SJSA1 (cell line): ENCODE measurements around the gene CYP4F11. TPM values are rescaled to one million over a fixed set of nuclear protein-coding genes. Genes with fewer than 3 reads are reported as not detected.
A peak's percentile ranks its signal among the peaks of the same experiment; 100 is the strongest.
"Not testable (repeated sequence)": the region's sequence is repeated elsewhere in the genome, so short reads cannot be mapped to it uniquely, and the experiment has no call there.

Experiments used
- DNase-seq, 2 experiments: peaks; one replicate each; pipeline ENCODE4 v3.0.0-alpha.2; 2015 to 2020; ENCODE audit warnings: low spot score in 2 of 2, low read depth in 1 of 2
- H3K27ac ChIP-seq: fragments of 250-450 bp; sonication (Bioruptor Pico); 2 replicates; pipeline ENCODE4 v1.5.1; 2020; ENCODE audit warnings: mild to moderate bottlenecking, moderate library complexity
- H3K27me3 ChIP-seq: fragments of 250-450 bp; sonication (Bioruptor Pico); replicated peaks from 2 replicates; pipeline ENCODE4 v1.5.1; 2020; ENCODE audit warnings: mild to moderate bottlenecking, moderate library complexity
- H3K36me3 ChIP-seq: fragments of 250-450 bp; sonication (Bioruptor Pico); 2 replicates; pipeline ENCODE4 v1.5.1; 2020; ENCODE audit warnings: mild to moderate bottlenecking
- H3K4me1 ChIP-seq: fragments of 250-450 bp; sonication (Bioruptor Pico); replicated peaks from 2 replicates; pipeline ENCODE4 v1.6.1; 2021; ENCODE audit warnings: mild to moderate bottlenecking
- H3K4me3 ChIP-seq: fragments of 250-450 bp; sonication (Bioruptor Pico); 2 replicates; pipeline ENCODE4 v1.5.1; 2020; ENCODE audit warnings: mild to moderate bottlenecking
- H3K9me3 ChIP-seq: fragments of 250-450 bp; sonication (Bioruptor Pico); replicated peaks from 2 replicates; pipeline ENCODE4 v1.5.1; 2020; ENCODE audit warnings: mild to moderate bottlenecking
- total RNA-seq: library from RNA; depleted of rRNA; stranded (reverse); fragments of >200 nt; shearing (Covaris generic); gene quantifications from 2 replicates; pipeline ENCODE4 v1.2.3, GENCODE V29; 2014

Gene CYP4F11
- total RNA-seq, 1 experiment from 2014 or later = not detected

DNA sequence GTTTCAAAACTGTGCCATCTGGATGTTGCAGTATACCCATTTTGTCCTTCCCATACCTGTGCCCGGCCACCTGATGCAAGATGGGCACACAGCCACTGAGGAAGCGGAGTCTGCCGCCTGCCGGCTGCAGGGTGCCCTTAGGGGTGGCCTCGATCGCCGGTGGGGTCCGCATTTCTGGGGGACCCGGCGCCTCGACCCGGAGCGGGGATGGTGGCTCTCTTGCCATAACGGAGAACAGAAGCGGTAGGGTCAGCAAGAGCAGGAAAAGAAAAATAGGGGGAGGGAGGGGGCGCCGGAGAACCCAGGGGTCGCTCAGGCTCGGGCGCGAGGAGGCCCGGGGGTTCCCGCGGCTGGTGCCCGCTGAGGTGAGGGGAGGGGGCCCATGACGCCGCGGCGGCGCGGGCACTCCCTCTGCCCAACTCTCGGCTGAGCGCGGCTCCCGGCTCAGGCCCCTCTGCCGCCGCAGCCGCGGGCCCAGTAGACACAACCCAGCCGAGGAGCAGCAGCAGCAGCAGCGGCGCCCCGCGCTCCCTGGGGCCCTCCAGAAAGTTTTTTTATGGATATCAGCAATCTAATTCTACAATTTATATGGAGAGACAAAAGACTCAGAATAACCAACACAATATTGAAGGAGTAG is 22.6 kb downstream of the CYP4F11 start:
- Histone ChIP-seq H3K4me1 (no peaks in the 10 kb centered on the region), H3K4me3 (no peak overlapping the region), H3K9me3 (no peaks in the 10 kb centered on the region), H3K27ac (no peak overlapping the region), H3K36me3 (no peaks in the 10 kb centered on the region), H3K27me3 (peaks cover 11% of the 10 kb centered on the region)
- peak in 1 of 2 experiments; percentile 22 for DNase-seq

DNA sequence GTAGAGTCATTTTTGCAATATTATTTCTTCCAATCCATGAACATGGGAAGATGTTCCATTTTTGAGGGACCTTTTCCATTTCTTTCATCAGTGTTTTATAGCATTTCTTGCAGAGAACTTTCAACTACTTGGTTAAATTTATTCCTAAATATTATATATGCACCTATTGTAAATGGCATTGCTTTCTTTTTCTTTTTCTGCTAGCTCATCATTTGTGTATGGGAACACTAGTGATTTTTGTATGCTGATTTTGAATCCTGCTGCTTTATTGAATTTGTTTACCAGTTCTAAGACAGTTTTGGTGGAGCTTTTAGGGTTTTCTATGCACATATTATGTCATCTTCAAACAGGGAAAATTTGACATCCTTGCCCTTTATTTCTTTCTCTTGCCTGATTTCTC is 29.3 kb downstream of the CYP4F11 start:
- Histone ChIP-seq H3K27ac (no peak overlapping the region), H3K4me1 (no peaks in the 10 kb centered on the region), H3K36me3 (no peaks in the 10 kb centered on the region), H3K4me3 (no peak overlapping the region), H3K9me3 (no peaks in the 10 kb centered on the region), H3K27me3 (peaks cover 9% of the 10 kb centered on the region)
- no peak for DNase-seq

DNA sequence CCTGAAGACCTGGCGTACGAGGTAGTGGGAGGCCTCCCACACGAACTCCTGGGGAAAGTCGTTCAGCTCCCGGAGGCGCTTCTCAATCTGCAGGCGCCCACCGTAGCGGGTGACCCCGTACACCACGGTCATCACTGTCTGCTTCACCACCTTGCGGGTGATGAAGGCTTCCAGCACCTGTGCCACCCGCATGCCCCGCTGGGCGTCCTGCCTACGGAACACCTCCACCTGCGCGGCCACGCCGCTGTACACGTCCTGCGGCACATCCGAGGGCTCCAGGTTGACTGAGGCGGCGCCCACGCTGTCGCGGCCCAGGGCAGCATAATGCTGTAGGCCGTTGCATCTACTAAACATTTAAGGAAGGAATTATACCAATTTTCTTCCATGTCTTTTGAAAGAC is 31.4 kb downstream of the CYP4F11 start:
- H3K9me3 ChIP-seq, H3K36me3 ChIP-seq, H3K27ac ChIP-seq, DNase-seq, H3K4me1 ChIP-seq, H3K27me3 ChIP-seq, H3K4me3 ChIP-seq: not testable (repeated sequence)

DNA sequence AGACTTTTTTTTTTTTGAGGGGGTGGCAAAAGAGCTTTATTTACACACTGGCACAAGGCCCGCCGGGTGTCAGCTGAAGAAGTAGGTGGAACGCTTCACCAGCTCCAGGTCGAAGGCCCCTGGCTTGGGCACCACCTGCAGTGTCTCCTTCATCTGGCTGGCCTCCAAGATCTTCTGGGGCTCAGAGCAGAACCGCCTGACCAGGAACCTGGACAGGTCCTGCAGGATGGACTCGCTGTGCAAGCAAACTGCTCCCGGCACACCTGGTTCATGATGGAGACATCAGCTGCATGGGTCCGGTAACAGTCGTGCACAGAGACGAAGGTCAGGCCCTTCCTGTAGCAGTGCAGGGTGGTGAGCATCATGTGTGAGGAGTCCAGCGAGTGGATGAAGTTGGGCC is 32.1 kb downstream of the CYP4F11 start:
- H3K36me3 ChIP-seq = no peaks in the 10 kb centered on the region
- no peaks in the 10 kb centered on the region for H3K9me3 ChIP-seq
- H3K27me3 ChIP-seq = peaks cover 9% of the 10 kb centered on the region
- H3K27ac ChIP-seq = no peak overlapping the region
- no peaks in the 10 kb centered on the region for H3K4me1 ChIP-seq
- no peak overlapping the region for H3K4me3 ChIP-seq
- DNase-seq = peak in 1 of 2 experiments; percentile 33

DNA sequence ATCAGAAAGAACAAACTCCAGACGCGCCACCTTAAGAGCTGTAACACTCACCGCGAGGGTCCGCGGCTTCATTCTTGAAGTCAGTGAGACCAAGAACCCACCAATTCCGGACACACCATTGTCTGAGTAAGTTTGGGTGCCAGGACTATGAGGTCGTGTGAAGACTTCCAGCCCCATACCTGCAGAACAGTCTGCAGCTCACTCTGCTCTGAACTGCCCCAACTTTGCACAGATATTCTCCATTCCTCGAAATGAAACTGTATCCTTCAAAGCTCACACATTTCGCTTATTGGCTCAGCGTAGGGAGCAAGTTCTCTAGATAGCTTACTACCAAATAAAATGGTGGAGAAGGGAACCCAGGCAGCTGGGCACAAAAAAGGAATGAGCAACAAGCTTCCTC is 33.8 kb downstream of the CYP4F11 start:
- no peak for DNase-seq
- Histone ChIP-seq H3K4me3 (no peak overlapping the region), H3K9me3 (no peaks in the 10 kb centered on the region), H3K27me3 (peaks cover 9% of the 10 kb centered on the region), H3K4me1 (no peaks in the 10 kb centered on the region), H3K36me3 (no peaks in the 10 kb centered on the region), H3K27ac (no peak overlapping the region)

DNA sequence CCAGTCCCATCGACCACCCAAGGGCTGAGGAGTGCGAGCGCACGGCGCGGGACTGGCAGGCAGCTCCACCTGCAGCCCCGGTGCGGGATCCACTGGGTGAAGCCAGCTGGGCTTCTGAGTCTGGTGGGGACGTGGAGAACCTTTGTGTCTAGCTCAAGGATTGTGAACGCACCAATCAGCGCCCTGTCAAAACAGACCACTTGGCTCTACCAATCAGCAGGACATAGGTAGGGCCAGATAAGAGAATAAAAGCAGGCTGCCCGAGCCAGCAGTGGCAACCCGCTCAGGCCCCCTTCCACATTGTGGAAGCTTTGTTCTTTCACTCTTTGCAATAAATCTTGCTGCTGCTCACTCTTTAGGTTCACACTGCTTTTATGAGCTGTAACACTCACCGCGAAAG is 34.3 kb downstream of the CYP4F11 start:
- H3K4me1 ChIP-seq, DNase-seq, H3K4me3 ChIP-seq, H3K9me3 ChIP-seq, H3K27me3 ChIP-seq, H3K27ac ChIP-seq, H3K36me3 ChIP-seq: not testable (repeated sequence)

DNA sequence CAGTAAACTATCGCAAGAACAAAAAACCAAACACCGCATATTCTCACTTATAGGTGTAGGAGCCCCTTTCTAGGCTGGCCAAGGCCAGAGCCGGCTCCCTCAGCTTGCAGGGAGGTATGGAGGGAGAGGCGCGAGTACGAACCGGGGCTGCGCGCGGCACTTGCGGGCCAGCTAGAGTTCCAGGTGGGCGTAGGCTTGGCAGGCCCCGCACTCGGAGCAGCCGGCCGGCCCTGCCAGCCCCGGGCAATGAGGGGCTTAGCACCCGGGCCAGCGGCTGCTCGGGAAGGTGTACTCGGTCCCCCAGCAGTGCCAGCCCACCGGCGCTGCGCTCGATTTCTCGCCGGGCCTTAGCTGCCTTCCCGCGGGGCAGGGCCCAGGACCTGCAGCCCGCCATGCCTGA is 34.8 kb downstream of the CYP4F11 start:
- H3K36me3 ChIP-seq, H3K4me1 ChIP-seq, H3K27ac ChIP-seq, H3K27me3 ChIP-seq, H3K9me3 ChIP-seq, DNase-seq, H3K4me3 ChIP-seq: not testable (repeated sequence)

DNA sequence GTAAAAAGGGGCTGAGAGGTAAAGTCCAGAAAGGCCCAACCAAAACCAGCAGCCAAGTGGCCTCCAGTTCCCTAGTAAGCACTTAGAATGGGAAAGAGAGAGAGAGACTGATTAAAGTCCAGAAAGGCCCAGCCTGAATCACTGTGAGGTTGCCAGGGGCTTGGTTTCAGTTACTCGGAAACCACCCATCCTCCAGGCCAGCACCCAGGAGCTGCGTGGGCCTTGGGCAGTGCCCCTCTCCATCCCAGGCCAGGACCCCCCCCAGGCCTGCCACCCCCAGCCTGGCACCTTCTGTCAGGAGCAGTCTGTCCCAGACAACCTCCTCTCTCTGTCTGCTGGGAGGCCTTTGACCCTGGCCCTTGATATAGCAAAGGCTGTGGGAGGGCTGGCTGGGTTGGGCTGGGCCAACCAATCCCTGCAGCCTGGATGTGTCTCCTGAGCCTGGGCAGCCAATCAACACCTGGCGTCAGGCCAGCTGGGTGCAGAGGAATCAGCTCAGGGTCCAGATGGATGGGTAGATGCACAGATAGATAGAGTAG is 36.5 kb downstream of the CYP4F11 start, which contains the start of gene CYP4F2:
Gene CYP4F2, minus strand, starts transcription at position 337 of the 539 bp plus-strand sequence. CDS start 463 bp downstream, outside the sequence.
- H3K27me3 ChIP-seq = peaks cover 9% of the 10 kb centered on the region
- no peak within 1 kb of the TSS for H3K4me3 ChIP-seq
- no peaks in the 10 kb centered on the region for H3K4me1 ChIP-seq
- DNase-seq = no peak
- H3K36me3 ChIP-seq = no peaks in the 10 kb centered on the region
- no peaks in the 10 kb centered on the region for H3K9me3 ChIP-seq
- no peak within 1 kb of the TSS for H3K27ac ChIP-seq

DNA sequence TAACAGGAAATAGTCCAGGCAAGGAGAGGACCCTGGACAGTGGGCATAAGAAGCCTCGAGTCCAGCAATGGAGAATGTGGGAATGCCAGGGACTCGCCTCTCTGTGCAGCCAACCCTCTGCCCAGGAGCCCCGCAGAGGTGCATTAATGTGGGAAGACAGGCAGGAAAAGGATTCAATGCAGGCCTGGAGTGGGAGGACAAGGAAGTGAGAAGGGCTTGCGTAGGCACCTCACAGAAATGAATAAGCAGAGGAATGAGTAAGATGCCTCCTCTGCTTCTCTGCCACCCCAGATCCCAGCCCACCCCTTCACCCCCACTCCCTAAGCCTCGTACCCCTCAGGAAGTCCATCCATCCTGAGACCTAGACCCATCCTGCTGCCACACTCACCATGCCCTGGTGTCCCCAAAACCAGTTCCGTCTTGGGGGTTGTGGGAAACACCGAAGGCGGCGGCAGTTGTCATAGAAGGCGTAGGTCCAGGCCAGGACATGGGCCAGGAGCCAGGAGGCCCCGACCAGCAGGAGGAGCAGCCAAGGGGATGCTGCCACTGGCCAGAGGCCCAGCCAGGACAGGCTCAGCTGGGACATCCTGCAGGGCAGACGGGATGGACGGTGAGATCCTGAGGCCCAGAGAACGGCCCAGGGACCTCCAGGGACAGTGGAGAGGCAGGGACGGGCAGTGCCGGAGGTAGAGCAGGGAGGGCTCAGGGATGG is 37.1 kb downstream of the CYP4F11 start:
- Histone ChIP-seq H3K9me3 (no peaks in the 10 kb centered on the region), H3K4me1 (no peaks in the 10 kb centered on the region), H3K4me3 (no peak overlapping the region), H3K27me3 (peaks cover 9% of the 10 kb centered on the region), H3K27ac (no peak overlapping the region), H3K36me3 (no peaks in the 10 kb centered on the region)
- no peak for DNase-seq

DNA sequence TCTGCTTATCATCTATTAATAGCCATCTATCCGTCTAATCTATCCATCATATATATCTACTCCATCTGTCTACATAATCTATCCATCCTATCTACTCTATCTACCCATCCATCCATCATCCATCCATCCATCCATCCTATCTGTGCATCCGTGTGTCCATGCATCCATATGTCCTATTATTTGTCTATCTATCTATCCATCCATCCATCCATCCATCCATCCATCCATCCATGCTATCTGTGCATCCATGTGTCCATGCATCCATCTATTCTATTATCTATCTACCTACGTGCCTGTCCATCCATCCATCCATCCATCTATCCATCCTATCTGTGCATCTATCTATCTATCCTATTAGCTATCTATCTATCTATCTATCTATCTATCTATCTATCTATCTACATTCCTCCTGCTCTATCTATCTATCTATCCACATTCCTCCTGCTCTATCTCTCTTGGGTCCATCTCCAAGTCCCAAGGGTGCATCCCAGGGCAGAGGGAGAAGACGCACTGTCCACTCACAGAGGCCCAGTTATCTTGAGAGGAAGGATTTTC is 38.4 kb downstream of the CYP4F11 start:
- Histone ChIP-seq H3K4me1 (no peaks in the 10 kb centered on the region), H3K27ac (no peak overlapping the region), H3K4me3 (no peak overlapping the region), H3K9me3 (no peaks in the 10 kb centered on the region), H3K36me3 (no peaks in the 10 kb centered on the region), H3K27me3 (peaks cover 7% of the 10 kb centered on the region)
- DNase-seq = no peak

DNA sequence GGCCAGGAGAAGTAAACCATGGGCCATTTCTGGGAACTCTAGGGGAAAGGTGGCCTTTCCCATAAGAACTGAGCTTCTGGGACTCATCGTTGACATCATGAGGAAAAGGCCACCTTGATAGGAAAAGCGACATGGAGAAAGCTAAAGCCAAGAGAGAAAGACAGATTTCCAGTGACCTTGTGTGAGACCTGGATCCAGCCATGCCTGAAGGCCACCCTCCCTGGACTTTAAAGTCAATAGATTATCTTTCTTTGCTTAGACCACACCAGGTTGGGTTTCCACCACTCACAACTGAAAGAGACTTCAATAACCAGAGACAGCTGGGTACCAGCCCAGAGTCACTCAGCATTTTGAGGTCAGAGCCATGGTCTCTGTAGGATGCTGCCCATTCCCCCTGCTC is 40.0 kb downstream of the CYP4F11 start:
- DNase-seq = no peak
- Histone ChIP-seq H3K27me3 (no peaks in the 10 kb centered on the region), H3K27ac (no peak overlapping the region), H3K4me3 (no peak overlapping the region), H3K4me1 (no peaks in the 10 kb centered on the region), H3K36me3 (no peaks in the 10 kb centered on the region), H3K9me3 (no peaks in the 10 kb centered on the region)

DNA sequence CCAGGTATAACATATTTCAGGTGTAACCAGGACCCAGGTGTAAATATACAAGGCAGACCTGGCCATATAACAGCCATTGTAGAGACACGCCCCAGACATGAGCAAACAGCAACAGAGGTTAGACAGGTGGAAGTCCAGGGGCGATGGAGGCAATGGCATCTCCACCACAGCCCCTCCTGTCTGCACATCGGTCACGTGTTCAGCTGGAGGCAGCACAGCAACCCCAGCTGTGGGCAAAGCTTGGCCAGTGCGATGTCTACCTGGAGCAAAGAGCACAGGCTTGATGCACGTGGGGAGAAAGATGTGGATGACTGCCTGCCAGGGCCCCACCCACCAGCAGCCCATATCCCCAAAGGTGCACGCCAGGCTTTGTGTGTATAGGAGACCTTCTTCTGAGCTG is 40.9 kb downstream of the CYP4F11 start:
- no peaks in the 10 kb centered on the region for H3K36me3 ChIP-seq
- H3K27me3 ChIP-seq = no peaks in the 10 kb centered on the region
- H3K4me1 ChIP-seq = no peaks in the 10 kb centered on the region
- no peak overlapping the region for H3K27ac ChIP-seq
- H3K9me3 ChIP-seq = no peaks in the 10 kb centered on the region
- DNase-seq = no peak
- H3K4me3 ChIP-seq = no peak overlapping the region

DNA sequence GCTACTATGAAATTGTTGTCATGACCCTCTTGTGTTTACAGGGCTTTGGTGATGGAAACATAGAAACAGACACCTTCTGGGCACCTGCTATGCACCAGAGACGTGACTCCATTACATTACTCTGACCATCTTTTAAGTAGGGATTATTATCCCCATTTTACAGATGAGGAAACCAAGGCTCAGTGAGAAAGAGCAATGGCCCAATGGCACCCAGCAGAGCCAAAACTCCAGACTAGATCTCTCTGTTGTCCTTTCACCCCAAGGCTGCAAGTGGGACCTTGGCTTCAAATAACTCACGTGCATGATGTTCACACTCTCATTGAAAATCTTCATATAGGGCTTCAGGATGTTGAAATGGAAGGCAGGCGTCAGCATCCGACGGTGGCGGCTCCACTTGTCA is 42.3 kb downstream of the CYP4F11 start:
- no peak for DNase-seq

DNA sequence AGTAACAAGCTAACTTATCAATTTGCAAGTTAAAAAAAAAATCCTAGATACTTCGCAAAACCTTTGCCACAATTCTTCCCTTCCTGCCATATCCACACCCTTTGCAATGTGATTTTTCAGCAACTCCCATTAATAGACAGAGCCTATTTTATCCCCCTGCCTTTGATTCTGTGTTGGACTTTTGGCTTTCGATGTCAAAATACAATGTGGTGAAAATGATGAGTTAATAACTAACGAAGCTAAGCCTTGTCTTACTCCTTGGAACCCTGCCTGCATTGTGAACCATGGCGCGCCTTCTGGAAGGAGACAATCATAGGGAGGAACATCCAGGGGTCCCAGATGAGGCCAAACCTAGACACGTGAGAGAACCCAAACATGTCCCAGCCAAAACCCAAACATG is 42.9 kb downstream of the CYP4F11 start:
- H3K9me3 ChIP-seq = no peaks in the 10 kb centered on the region
- H3K4me1 ChIP-seq = no peaks in the 10 kb centered on the region
- no peak overlapping the region for H3K4me3 ChIP-seq
- no peaks in the 10 kb centered on the region for H3K36me3 ChIP-seq
- H3K27ac ChIP-seq = no peak overlapping the region
- no peaks in the 10 kb centered on the region for H3K27me3 ChIP-seq
- no peak for DNase-seq

More for the DNA sequence above, 42.3 kb downstream of the CYP4F11 start:
- no peaks in the 10 kb centered on the region for H3K4me1 ChIP-seq
- no peaks in the 10 kb centered on the region for H3K9me3 ChIP-seq
- no peak overlapping the region for H3K4me3 ChIP-seq
- H3K27me3 ChIP-seq = no peaks in the 10 kb centered on the region
- no peaks in the 10 kb centered on the region for H3K36me3 ChIP-seq
- no peak overlapping the region for H3K27ac ChIP-seq
